Hematopoietic multipotent progenitor cell treated with erythropoietin and hydrocortisone succinate and interleukin-3 and kit ligand, for 8 days (in vitro differentiated cells): ENCODE data around the gene SPTSSA.
"Not testable (repeated sequence)": the region's sequence is repeated elsewhere in the genome, so short reads cannot be mapped to it uniquely, and the experiment has no call there.

Experiments
- DNase-seq: peaks from one replicate; pipeline ENCODE4 v3.0.0-alpha.2; 2015

SPTSSA gene

GRCh38 chr14:34462132-34462893 is at the start of gene SPTSSA:
SPTSSA (minus strand) TSS chr14:34462240; CDS start chr14:34462207, 33 bp downstream.
- peak; percentile 86 for DNase-seq

- no peak for DNase-seq
Measured at GRCh38 chr14:34507884-34508283, 45.8 kb upstream of the SPTSSA start.

- no peak for DNase-seq
Measured at GRCh38 chr14:34507459-34507858, 45.4 kb upstream of the SPTSSA start.

GRCh38 chr14:34505124-34505491 is 43.1 kb upstream of the SPTSSA start:
- not testable (repeated sequence) for DNase-seq

GRCh38 chr14:34504027-34504426 is 42.0 kb upstream of the SPTSSA start:
- not testable (repeated sequence) for DNase-seq

- DNase-seq: no peak
Measured at GRCh38 chr14:34502545-34503225, 40.6 kb upstream of the SPTSSA start.

- DNase-seq: no peak
Measured at GRCh38 chr14:34502001-34502400, 40.0 kb upstream of the SPTSSA start.

- DNase-seq: no peak
Measured at GRCh38 chr14:34501004-34501580, 39.1 kb upstream of the SPTSSA start.

GRCh38 chr14:34498684-34499412 is 36.8 kb upstream of the SPTSSA start:
- DNase-seq: peak; percentile 47

- no peak for DNase-seq
Measured at GRCh38 chr14:34496679-34497513, 34.9 kb upstream of the SPTSSA start.

GRCh38 chr14:34496007-34496678 is 34.1 kb upstream of the SPTSSA start:
- DNase-seq: no peak

GRCh38 chr14:34489324-34489723 is 27.3 kb upstream of the SPTSSA start:
- no peak for DNase-seq

GRCh38 chr14:34488528-34488927 is 26.5 kb upstream of the SPTSSA start:
- DNase-seq: no peak

- no peak for DNase-seq
Measured at GRCh38 chr14:34484726-34485125, 22.7 kb upstream of the SPTSSA start.

GRCh38 chr14:34482463-34482862 is 20.4 kb upstream of the SPTSSA start:
- DNase-seq: no peak

GRCh38 chr14:34479694-34480093 is 17.7 kb upstream of the SPTSSA start:
- no peak for DNase-seq

GRCh38 chr14:34478261-34478660 is 16.2 kb upstream of the SPTSSA start:
- no peak for DNase-seq

GRCh38 chr14:34476036-34476435 is 14.0 kb upstream of the SPTSSA start:
- not testable (repeated sequence) for DNase-seq

- no peak for DNase-seq
Measured at GRCh38 chr14:34475163-34475562, 13.1 kb upstream of the SPTSSA start.

GRCh38 chr14:34474187-34474679 is 12.2 kb upstream of the SPTSSA start:
- DNase-seq: no peak

GRCh38 chr14:34472706-34473279 is 10.8 kb upstream of the SPTSSA start:
- no peak for DNase-seq
